ENCODE results near the gene TMEM131L. TPM values are rescaled to one million over a fixed set of nuclear protein-coding genes. Genes with fewer than 3 reads are reported as not detected.
"Not testable (repeated sequence)": the region's sequence is repeated elsewhere in the genome, so short reads cannot be mapped to it uniquely, and the experiment has no call there.

TMEM131L gene
- total RNA-seq, 1 donor from 2014 or later: 28.1 TPM

DNA sequence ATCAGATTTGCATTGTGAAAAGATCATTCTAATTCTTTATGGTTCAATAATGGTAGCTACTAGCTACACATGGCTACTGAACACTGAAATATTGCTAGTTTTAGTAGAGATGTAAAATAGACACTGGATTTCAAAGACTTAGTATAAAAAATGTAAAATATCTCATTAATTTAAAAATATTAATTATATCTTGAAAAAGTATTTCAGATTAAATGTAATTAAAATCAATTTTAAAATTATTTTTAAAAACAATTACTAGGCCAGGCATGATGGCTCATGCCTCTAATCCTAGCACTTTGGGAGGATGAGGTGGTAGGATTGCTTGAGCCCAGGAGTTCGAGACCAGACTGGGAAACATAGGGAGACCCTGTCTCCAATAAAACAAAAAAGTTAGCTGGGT lies 197.5 kb downstream of the TMEM131L start:
- Mint-ChIP-seq H3K36me3 (ENCODE audit: low read depth) (peaks cover 4% of the 10 kb centered on the region), H3K4me1 (ENCODE audit: low read depth) (no peaks in the 10 kb centered on the region), H3K27me3 (ENCODE audit: low read depth) (peaks cover 22% of the 10 kb centered on the region), H3K4me3 (ENCODE audit: low read depth) (no peak overlapping the region), H3K27ac (no peak overlapping the region), H3K9me3 (peaks cover 11% of the 10 kb centered on the region)
- DNase-seq (ENCODE audit: low spot score): no peak
- intact Hi-C loops (cut with micrococcal nuclease): no loop called here

- Mint-ChIP-seq H3K9me3 (peaks cover 11% of the 10 kb centered on the region), H3K27me3 (ENCODE audit: low read depth) (peaks cover 32% of the 10 kb centered on the region)
- intact Hi-C loops (cut with micrococcal nuclease); DNase-seq (ENCODE audit: low spot score); H3K4me3 Mint-ChIP-seq (ENCODE audit: low read depth); H3K27ac Mint-ChIP-seq; H3K36me3 Mint-ChIP-seq (ENCODE audit: low read depth); H3K4me1 Mint-ChIP-seq (ENCODE audit: low read depth): not testable (repeated sequence)
These were observed 200.3 kb downstream of the TMEM131L start for GRCh38 chr4:153666505-153666904.

- H3K4me3 Mint-ChIP-seq (ENCODE audit: low read depth): no peak overlapping the region
- no peaks in the 10 kb centered on the region for H3K36me3 Mint-ChIP-seq (ENCODE audit: low read depth)
- no peak overlapping the region for H3K27ac Mint-ChIP-seq
- no peaks in the 10 kb centered on the region for H3K9me3 Mint-ChIP-seq
- DNase-seq (ENCODE audit: low spot score): no peak
- intact Hi-C loops (cut with micrococcal nuclease): no loop called here
- H3K27me3 Mint-ChIP-seq (ENCODE audit: low read depth): peaks cover 36% of the 10 kb centered on the region
- H3K4me1 Mint-ChIP-seq (ENCODE audit: low read depth): peaks cover 4% of the 10 kb centered on the region
These were observed 202.5 kb downstream of the TMEM131L start for GRCh38 chr4:153668647-153669046.

DNA sequence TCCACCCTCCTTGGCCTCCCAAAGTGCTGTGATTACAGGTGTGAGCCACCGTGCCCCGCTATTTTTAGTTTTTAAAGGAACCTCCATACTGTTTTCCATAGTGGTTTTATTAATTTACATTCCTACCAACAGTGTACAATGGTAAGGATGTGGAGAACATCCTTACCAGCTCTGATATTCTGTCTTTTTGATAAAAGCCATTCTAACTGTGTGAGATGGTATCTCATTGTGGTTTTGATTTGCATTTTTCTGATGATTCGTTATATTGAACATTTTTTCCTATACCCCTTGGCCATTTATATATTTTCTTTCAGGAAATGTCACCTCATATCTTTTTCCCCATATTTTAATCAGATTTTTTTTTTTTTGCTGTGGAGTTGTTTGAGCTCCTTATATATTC lies 203.7 kb downstream of the TMEM131L start:
- no peaks in the 10 kb centered on the region for H3K36me3 Mint-ChIP-seq (ENCODE audit: low read depth)
- H3K4me3 Mint-ChIP-seq (ENCODE audit: low read depth): no peak overlapping the region
- intact Hi-C loops (cut with micrococcal nuclease): no loop called here
- no peak overlapping the region for H3K27ac Mint-ChIP-seq
- H3K9me3 Mint-ChIP-seq: peaks cover 8% of the 10 kb centered on the region
- no peak for DNase-seq (ENCODE audit: low spot score)
- peaks cover 4% of the 10 kb centered on the region for H3K4me1 Mint-ChIP-seq (ENCODE audit: low read depth)
- peaks cover 41% of the 10 kb centered on the region for H3K27me3 Mint-ChIP-seq (ENCODE audit: low read depth)

DNA sequence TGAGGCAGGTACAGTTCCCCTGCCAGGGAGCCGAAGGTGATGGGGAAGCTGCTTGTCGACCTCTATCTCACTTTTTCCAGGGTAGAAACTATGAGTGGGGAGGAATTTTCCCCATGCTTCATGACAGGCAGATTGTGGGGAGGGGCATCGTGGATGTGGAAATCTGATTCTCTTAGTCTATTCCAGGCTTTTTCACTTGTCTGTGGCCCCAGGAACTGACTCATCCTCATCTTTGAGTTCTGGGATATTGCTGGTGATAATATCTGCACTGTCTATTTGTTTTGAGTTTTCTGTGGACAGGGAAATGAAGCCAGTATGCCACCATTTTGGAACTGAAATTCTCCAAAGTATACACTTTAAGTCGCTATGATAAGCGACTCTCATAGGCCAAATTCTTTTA lies 210.3 kb downstream of the TMEM131L start:
- DNase-seq (ENCODE audit: low spot score): no peak
- peaks cover 30% of the 10 kb centered on the region for H3K27me3 Mint-ChIP-seq (ENCODE audit: low read depth)
- peaks cover 4% of the 10 kb centered on the region for H3K36me3 Mint-ChIP-seq (ENCODE audit: low read depth)
- no peak overlapping the region for H3K27ac Mint-ChIP-seq
- no peak overlapping the region for H3K4me3 Mint-ChIP-seq (ENCODE audit: low read depth)
- peaks cover 19% of the 10 kb centered on the region for H3K9me3 Mint-ChIP-seq
- H3K4me1 Mint-ChIP-seq (ENCODE audit: low read depth): no peaks in the 10 kb centered on the region
- intact Hi-C loops (cut with micrococcal nuclease): no loop called here

GRCh38 chr4:153676984-153677383 lies 210.8 kb downstream of the TMEM131L start:
- Mint-ChIP-seq H3K27me3 (ENCODE audit: low read depth) (peaks cover 29% of the 10 kb centered on the region), H3K9me3 (peaks cover 19% of the 10 kb centered on the region), H3K4me3 (ENCODE audit: low read depth) (no peak overlapping the region), H3K4me1 (ENCODE audit: low read depth) (no peaks in the 10 kb centered on the region), H3K27ac (no peak overlapping the region), H3K36me3 (ENCODE audit: low read depth) (peaks cover 4% of the 10 kb centered on the region)
- no peak for DNase-seq (ENCODE audit: low spot score)
- intact Hi-C loops (cut with micrococcal nuclease): no loop called here

GRCh38 chr4:153679486-153679885 lies 213.3 kb downstream of the TMEM131L start:
- H3K4me3 Mint-ChIP-seq (ENCODE audit: low read depth): no peak overlapping the region
- intact Hi-C loops (cut with micrococcal nuclease): no loop called here

DNA sequence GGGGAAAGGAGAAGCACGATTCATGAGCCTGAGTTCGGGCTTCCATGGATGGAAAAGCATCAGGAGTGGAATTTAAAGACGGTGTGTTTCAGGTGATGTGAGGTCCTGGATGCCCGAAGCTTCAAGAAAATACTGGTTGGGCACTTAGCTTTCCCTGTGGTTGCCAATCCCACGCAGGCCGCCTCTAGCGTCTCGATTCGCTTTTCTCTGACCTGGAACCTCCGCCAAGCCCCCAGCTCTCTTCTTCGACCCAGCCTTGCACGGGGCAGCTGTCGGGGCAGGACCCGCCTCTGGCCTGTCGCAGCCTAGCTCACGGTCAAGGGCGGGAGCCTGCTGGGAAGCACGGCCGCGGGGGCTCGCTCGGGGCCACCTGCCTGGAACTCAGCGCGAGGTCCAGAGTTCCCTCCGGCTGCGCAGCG lies 217.6 kb downstream of the TMEM131L start:
- peak overlapping the region; percentile 56 for H3K4me3 Mint-ChIP-seq (ENCODE audit: low read depth)
- peaks cover 41% of the 10 kb centered on the region for H3K27me3 Mint-ChIP-seq (ENCODE audit: low read depth)
- no peak for DNase-seq (ENCODE audit: low spot score)
- intact Hi-C loops (cut with micrococcal nuclease): no loop called here
- peaks cover 11% of the 10 kb centered on the region for H3K4me1 Mint-ChIP-seq (ENCODE audit: low read depth)
- H3K27ac Mint-ChIP-seq: no peak overlapping the region
- peaks cover 9% of the 10 kb centered on the region for H3K36me3 Mint-ChIP-seq (ENCODE audit: low read depth)
- H3K9me3 Mint-ChIP-seq: peaks cover 19% of the 10 kb centered on the region

More at GRCh38 chr4:153679486-153679885, 213.3 kb downstream of the TMEM131L start:
- peaks cover 4% of the 10 kb centered on the region for H3K36me3 Mint-ChIP-seq (ENCODE audit: low read depth)
- no peak for DNase-seq (ENCODE audit: low spot score)
- H3K9me3 Mint-ChIP-seq: peaks cover 15% of the 10 kb centered on the region
- H3K27ac Mint-ChIP-seq: no peak overlapping the region
- peaks cover 5% of the 10 kb centered on the region for H3K4me1 Mint-ChIP-seq (ENCODE audit: low read depth)
- peaks cover 40% of the 10 kb centered on the region for H3K27me3 Mint-ChIP-seq (ENCODE audit: low read depth)

DNA sequence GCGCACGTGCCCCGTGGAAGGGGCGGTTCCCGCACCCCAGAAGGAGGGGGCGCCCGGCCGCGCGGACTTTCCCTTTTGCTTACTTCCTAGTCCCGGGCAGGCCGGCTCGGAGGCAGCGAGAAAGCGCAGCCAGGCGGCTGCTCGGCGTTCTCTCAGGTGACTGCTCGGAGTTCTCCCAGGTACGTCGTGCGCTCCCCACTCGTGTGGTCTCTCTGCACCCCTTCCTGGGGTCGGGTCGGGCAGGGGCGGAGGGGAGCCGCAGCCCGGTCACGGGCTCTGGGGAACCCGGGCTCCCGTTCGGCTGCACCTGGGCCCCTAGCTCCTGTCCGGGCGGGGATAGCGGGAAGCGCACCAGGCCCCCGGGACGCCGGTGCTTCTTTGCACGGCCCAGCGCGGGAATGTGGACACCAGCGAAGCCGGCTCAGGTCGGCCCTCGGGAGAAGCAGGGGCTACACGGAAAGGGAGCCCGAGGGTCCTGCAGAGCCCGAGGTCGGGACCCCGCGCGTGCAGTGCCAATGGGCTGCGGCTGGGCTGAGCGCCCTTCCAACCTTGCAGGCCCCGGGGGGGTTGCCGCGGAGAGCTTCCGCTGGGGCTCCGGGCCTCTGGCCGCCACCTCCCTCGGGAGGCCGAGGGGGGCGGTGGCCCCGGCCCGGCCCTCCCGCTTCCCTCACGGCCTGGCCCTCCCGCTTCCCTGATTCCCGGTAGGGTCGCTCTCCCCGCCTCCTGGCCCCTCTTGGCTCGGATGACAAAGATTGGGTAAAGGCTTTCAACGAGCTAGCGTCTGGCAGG lies 218.2 kb downstream of the TMEM131L start, which contains the start of gene TLR2:
Gene TLR2, plus strand, starts transcription at position 99 of the 789 bp plus-strand sequence. CDS start 18,628 bp downstream, outside the sequence.
- Mint-ChIP-seq H3K4me1 (ENCODE audit: low read depth) (peaks cover 11% of the 10 kb centered on the region), H3K27ac (no peak within 1 kb of the TSS), H3K4me3 (ENCODE audit: low read depth) (peak within 1 kb of the TSS; percentile 73), H3K27me3 (ENCODE audit: low read depth) (peaks cover 38% of the 10 kb centered on the region), H3K9me3 (peaks cover 21% of the 10 kb centered on the region), H3K36me3 (ENCODE audit: low read depth) (peaks cover 9% of the 10 kb centered on the region)
- intact Hi-C loops (cut with micrococcal nuclease): no loop called here
- DNase-seq (ENCODE audit: low spot score): peak; percentile 40

- Mint-ChIP-seq H3K4me1 (ENCODE audit: low read depth) (peaks cover 11% of the 10 kb centered on the region), H3K27me3 (ENCODE audit: low read depth) (peaks cover 38% of the 10 kb centered on the region), H3K27ac (no peak overlapping the region), H3K9me3 (peaks cover 24% of the 10 kb centered on the region), H3K36me3 (ENCODE audit: low read depth) (peaks cover 12% of the 10 kb centered on the region), H3K4me3 (ENCODE audit: low read depth) (peak overlapping the region; percentile 73)
- DNase-seq (ENCODE audit: low spot score): no peak
- intact Hi-C loops (cut with micrococcal nuclease): no loop called here
These were observed 218.8 kb downstream of the TMEM131L start for GRCh38 chr4:153684971-153685371.

Other genes with a start within 250 kb of the TMEM131L start
- 15.4 and 17.8 TPM in 2 replicates for gene MND1, start 121.7 kb upstream of the TMEM131L start, total RNA-seq
- 0.25 and 1.1 TPM in 2 replicates for gene TLR2, start 217.9 kb downstream of the TMEM131L start, total RNA-seq